ENCODE data around the gene MKNK1.

DNA sequence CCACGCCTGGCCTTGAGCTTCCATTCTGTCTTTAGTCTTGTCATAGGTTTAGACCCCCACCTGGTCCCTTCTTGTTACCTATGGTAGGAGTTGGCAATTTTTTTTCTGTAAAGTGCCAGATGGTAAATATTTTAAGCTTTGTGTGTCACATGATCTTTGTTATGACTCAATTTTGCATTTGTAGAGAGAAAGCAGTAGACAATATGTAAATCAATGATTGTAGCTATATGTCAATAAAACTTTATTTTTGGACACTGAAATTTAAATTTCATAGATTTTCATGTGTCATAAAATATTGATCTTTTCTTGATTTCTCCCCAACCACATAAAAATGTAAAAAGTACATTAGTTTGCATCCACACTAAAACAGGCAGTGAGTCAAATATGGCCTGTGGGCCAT, 8.0 kb downstream of the MKNK1 start:
- TF ChIP-seq, protein P1, sequence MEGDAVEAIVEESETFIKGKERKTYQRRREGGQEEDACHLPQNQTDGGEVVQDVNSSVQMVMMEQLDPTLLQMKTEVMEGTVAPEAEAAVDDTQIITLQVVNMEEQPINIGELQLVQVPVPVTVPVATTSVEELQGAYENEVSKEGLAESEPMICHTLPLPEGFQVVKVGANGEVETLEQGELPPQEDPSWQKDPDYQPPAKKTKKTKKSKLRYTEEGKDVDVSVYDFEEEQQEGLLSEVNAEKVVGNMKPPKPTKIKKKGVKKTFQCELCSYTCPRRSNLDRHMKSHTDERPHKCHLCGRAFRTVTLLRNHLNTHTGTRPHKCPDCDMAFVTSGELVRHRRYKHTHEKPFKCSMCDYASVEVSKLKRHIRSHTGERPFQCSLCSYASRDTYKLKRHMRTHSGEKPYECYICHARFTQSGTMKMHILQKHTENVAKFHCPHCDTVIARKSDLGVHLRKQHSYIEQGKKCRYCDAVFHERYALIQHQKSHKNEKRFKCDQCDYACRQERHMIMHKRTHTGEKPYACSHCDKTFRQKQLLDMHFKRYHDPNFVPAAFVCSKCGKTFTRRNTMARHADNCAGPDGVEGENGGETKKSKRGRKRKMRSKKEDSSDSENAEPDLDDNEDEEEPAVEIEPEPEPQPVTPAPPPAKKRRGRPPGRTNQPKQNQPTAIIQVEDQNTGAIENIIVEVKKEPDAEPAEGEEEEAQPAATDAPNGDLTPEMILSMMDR (conservative IDR thresholded peaks at IDR 0.05) = no peak
- no peak for TF ChIP-seq EZH2 (IDR thresholded peaks at IDR 0.05; ENCODE audit: low read depth)
